HEK293 (cell line): ENCODE data around the gene GCNT4.

Source experiments
- CTCF ChIA-PET: fragments of 350-600 bp; formaldehyde crosslinking; extraction: SDS; loops from one replicate; lab custom pipeline; 2021; ENCODE audit warnings: antibody characterized with exemption; lab: Yijun Ruan, JAX
- POLR2A ChIA-PET: fragments of 300-600 bp; formaldehyde crosslinking; extraction: SDS; loops from one replicate; lab custom pipeline; 2020; ENCODE audit warnings: antibody characterized with exemption, inconsistent platforms; lab: Yijun Ruan, JAX
- H3K27ac ChIP-seq: fragments of 200-500 bp; sonication (Bioruptor generic); 2 replicates; pipeline ENCODE4 v1.5.1; 2014; ENCODE audit warnings: low read depth, low read length, control low read depth, inconsistent platforms; ENCODE audit errors: extremely low read depth
- H3K36me3 ChIP-seq, 2 experiments: fragments of 200-500 bp in 1 of 2; sonication (Bioruptor generic) in 1 of 2; 1 replicate in 1 of 2; 2 replicates in 1 of 2; pipeline ENCODE4 v1.5.1; 2014 to 2017; ENCODE audit warnings: inconsistent platforms in 2 of 2, low read length in 2 of 2; ENCODE audit not compliant: control insufficient read depth in 2 of 2, insufficient read depth in 1 of 2
- H3K4me1 ChIP-seq: fragments of 200-500 bp; sonication (Bioruptor generic); 2 replicates; pipeline ENCODE4 v1.5.1; 2014; ENCODE audit warnings: mild to moderate bottlenecking, low read length, inconsistent platforms; ENCODE audit not compliant: control insufficient read depth, insufficient read depth
- H3K4me3 ChIP-seq: 2 replicates; pipeline ENCODE4 v1.5.1; 2011; ENCODE audit warnings: low read depth, mild to moderate bottlenecking, control low read depth, low read length, moderate library complexity
- H3K9me3 ChIP-seq: fragments of 200-500 bp; sonication (Bioruptor generic); 2 replicates; pipeline ENCODE4 v1.5.1; 2014; ENCODE audit warnings: low read depth, low read length, inconsistent platforms; ENCODE audit not compliant: control insufficient read depth, insufficient read depth
- GLIS1 ChIP-seq: fragments of 450-650 bp; formaldehyde crosslinking; IDR thresholded peaks from 2 replicates; pipeline ENCODE4 v1.5.1; 2016; ENCODE audit warnings: missing biosample characterization, missing genetic modification characterization
- PRDM1 ChIP-seq: fragments of 450-650 bp; formaldehyde crosslinking; IDR thresholded peaks from 2 replicates; pipeline ENCODE4; 2016; ENCODE audit warnings: missing biosample characterization, missing genetic modification characterization
- SALL2 ChIP-seq: fragments of 450-650 bp; formaldehyde crosslinking; IDR thresholded peaks from 2 replicates; pipeline ENCODE4 v1.5.0; 2017; ENCODE audit warnings: missing biosample characterization, mild to moderate bottlenecking, missing genetic modification characterization, borderline replicate concordance
- SP7 ChIP-seq: fragments of 450-650 bp; formaldehyde crosslinking; IDR thresholded peaks from 2 replicates; pipeline ENCODE4 v1.5.1; 2016; ENCODE audit warnings: missing biosample characterization, missing genetic modification characterization
- TRIM28 ChIP-seq: IDR thresholded peaks from 2 replicates; pipeline ENCODE4 v1.6.1; 2011; ENCODE audit warnings: low read length, control low read depth, borderline replicate concordance
- WT1 ChIP-seq: fragments of 450-650 bp; formaldehyde crosslinking; IDR thresholded peaks from 2 replicates; pipeline ENCODE4 v1.5.1; 2016; ENCODE audit warnings: missing biosample characterization, missing genetic modification characterization
- ZBTB10 ChIP-seq: fragments of 450-650 bp; formaldehyde crosslinking; IDR thresholded peaks from 2 replicates; pipeline ENCODE4 v1.5.1; 2016; ENCODE audit warnings: missing biosample characterization, missing genetic modification characterization
- ZBTB7A ChIP-seq: fragments of 450-650 bp; formaldehyde crosslinking; IDR thresholded peaks from 2 replicates; pipeline ENCODE4 v1.5.1; 2016; ENCODE audit warnings: low read depth, missing biosample characterization, missing genetic modification characterization
- ZNF112 ChIP-seq: fragments of 450-650 bp; formaldehyde crosslinking; IDR thresholded peaks from 2 replicates; pipeline ENCODE4 v1.5.0; 2017; ENCODE audit warnings: missing biosample characterization, missing genetic modification characterization
- ZNF2 ChIP-seq: fragments of 450-650 bp; formaldehyde crosslinking; IDR thresholded peaks from 2 replicates; pipeline ENCODE4 v1.5.1; 2016; ENCODE audit warnings: missing biosample characterization, missing genetic modification characterization
- ZNF223 ChIP-seq: fragments of 450-650 bp; formaldehyde crosslinking; IDR thresholded peaks from 2 replicates; pipeline ENCODE4 v1.5.1; 2016; ENCODE audit warnings: missing biosample characterization, missing genetic modification characterization
- ZNF23 ChIP-seq: fragments of 450-650 bp; formaldehyde crosslinking; IDR thresholded peaks from 2 replicates; pipeline ENCODE4 v1.5.1; 2016; ENCODE audit warnings: missing biosample characterization, missing genetic modification characterization, borderline replicate concordance
- ZNF473 ChIP-seq: fragments of 450-650 bp; formaldehyde crosslinking; IDR thresholded peaks from 2 replicates; pipeline ENCODE4 v1.5.1; 2017; ENCODE audit warnings: missing biosample characterization, missing genetic modification characterization
- ZNF488 ChIP-seq: fragments of 450-650 bp; formaldehyde crosslinking; IDR thresholded peaks from 2 replicates; pipeline ENCODE4 v1.5.1; 2016; ENCODE audit warnings: missing biosample characterization, missing genetic modification characterization
- ZNF626 ChIP-seq: fragments of 450-650 bp; sonication (Bioruptor Pico); formaldehyde crosslinking; IDR thresholded peaks from 2 replicates; pipeline ENCODE4 v1.5.1; 2018; ENCODE audit warnings: missing biosample characterization, missing genetic modification characterization, inconsistent platforms
- ZNF629 ChIP-seq: fragments of 450-650 bp; formaldehyde crosslinking; IDR thresholded peaks from 2 replicates; pipeline ENCODE4 v1.5.1; 2017; ENCODE audit warnings: missing biosample characterization, missing genetic modification characterization
- ZNF645 ChIP-seq: fragments of 450-650 bp; formaldehyde crosslinking; IDR thresholded peaks from 2 replicates; pipeline ENCODE4; 2016; ENCODE audit warnings: missing biosample characterization, missing genetic modification characterization
- ZNF670 ChIP-seq: fragments of 450-650 bp; formaldehyde crosslinking; IDR thresholded peaks from 2 replicates; pipeline ENCODE4 v1.5.1; 2016; ENCODE audit warnings: missing biosample characterization, missing genetic modification characterization, low read depth
- ZNF677 ChIP-seq: fragments of 450-650 bp; IDR thresholded peaks from 2 replicates; pipeline ENCODE4 v1.5.0; 2018; ENCODE audit warnings: missing biosample characterization, mild to moderate bottlenecking, missing genetic modification characterization, moderate library complexity
- ZNF830 ChIP-seq: fragments of 450-650 bp; IDR thresholded peaks from 2 replicates; pipeline ENCODE4 v1.5.0; 2018; ENCODE audit warnings: missing biosample characterization, missing genetic modification characterization, low read depth, mild to moderate bottlenecking, moderate library complexity
- ZSCAN30 ChIP-seq: fragments of 450-650 bp; IDR thresholded peaks from 2 replicates; pipeline ENCODE4 v1.5.1; 2018; ENCODE audit warnings: missing biosample characterization, mild to moderate bottlenecking, missing genetic modification characterization, moderate library complexity

Gene GCNT4

GRCh38 chr5:75043633-75044264 is 8.6 kb downstream of the GCNT4 start (continued):
- no peak for TF ChIP-seq ZNF112 (tag by site-specific recombination)
- TF ChIP-seq ZNF23 (tag by site-specific recombination), result no peak
- TF ChIP-seq ZNF488 (tag by site-specific recombination), result no peak
- TF ChIP-seq ZNF830, result no peak
- no peak for TF ChIP-seq SP7 (tag by site-specific recombination)
- TF ChIP-seq ZNF626 (tag by site-specific recombination), result no peak

GRCh38 chr5:75042522-75042921 is 9.8 kb downstream of the GCNT4 start:
- no peak overlapping the region for H3K4me3 ChIP-seq
- CTCF ChIA-PET, result interaction anchor here (1.5 kb wide), 1 partner anchor 194 kb away, joined by 3 read pairs; no protein-coding TSS in a partner anchor
- H3K9me3 ChIP-seq, result no peaks in the 10 kb centered on the region
- TF ChIP-seq ZNF670 (tag by site-specific recombination), result no peak
- TF ChIP-seq ZSCAN30 (tag by site-specific recombination), result no peak
- no peak for TF ChIP-seq GLIS1
- no peak for TF ChIP-seq ZNF2 (tag by site-specific recombination)
- no peak for TF ChIP-seq ZNF473 (tag by site-specific recombination)
- TF ChIP-seq ZBTB10, result no peak
- no peak for TF ChIP-seq ZNF677 (tag by site-specific recombination)
- H3K4me1 ChIP-seq, result no peaks in the 10 kb centered on the region
- no peak overlapping the region for H3K27ac ChIP-seq
- peaks cover 0 to 4% of the 10 kb centered on the region in 2 experiments; a peak in 1 of 3 replicates for H3K36me3 ChIP-seq
- POLR2A ChIA-PET, result no interaction called here

- CTCF ChIA-PET, result interaction anchor here (1.4 kb wide), 1 partner anchor 9 kb away, joined by 6 read pairs; no protein-coding TSS in a partner anchor
- TF ChIP-seq ZBTB10 (no peak), PRDM1 (tag by site-specific recombination) (no peak), ZBTB7A (tag by site-specific recombination) (no peak), ZNF645 (tag by site-specific recombination) (no peak), ZNF223 (tag by site-specific recombination) (no peak), TRIM28 (no peak), SALL2 (tag by site-specific recombination) (no peak), WT1 (tag by site-specific recombination) (no peak), ZNF629 (tag by site-specific recombination) (no peak)
- Histone ChIP-seq H3K27ac (no peak overlapping the region), H3K36me3 (peaks cover 0 to under 1% of the 10 kb centered on the region in 2 experiments; a peak in 1 of 3 replicates), H3K4me3 (no peak overlapping the region), H3K4me1 (no peaks in the 10 kb centered on the region), H3K9me3 (no peaks in the 10 kb centered on the region)
- POLR2A ChIA-PET, result no interaction called here
Observed at GRCh38 chr5:75040973-75041372, 11.4 kb downstream of the GCNT4 start.
